Measurements from ENCODE around the gene ATF6.

Gene ATF6

DNA sequence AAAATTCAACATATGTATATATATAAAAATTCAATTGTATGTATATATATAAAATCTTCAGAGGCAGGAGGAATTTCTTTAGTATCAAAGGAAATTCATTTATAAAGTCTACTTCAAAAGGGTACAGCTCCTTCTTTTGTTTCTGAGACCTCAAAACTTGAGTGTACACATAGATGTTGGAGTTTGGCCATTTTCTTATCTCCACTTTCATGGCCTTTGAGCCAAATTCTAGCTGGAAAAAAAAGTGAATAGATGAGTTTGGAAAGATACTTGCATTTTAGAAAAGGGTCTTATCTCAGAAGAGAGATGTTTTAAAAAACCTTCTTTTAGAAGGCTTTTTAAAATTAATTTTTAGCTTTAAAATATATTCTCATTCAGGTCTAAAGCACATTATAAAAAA is 103.2 kb downstream of the ATF6 start:
- no peaks in the 10 kb centered on the region for H3K4me1 ChIP-seq (ENCODE audit: low read depth, poor library complexity, severe bottlenecking)
- no peak overlapping the region for H2AFZ ChIP-seq (ENCODE audit: low read depth)
- H3K4me2 ChIP-seq = no peak overlapping the region
- TF ChIP-seq, protein P1, sequence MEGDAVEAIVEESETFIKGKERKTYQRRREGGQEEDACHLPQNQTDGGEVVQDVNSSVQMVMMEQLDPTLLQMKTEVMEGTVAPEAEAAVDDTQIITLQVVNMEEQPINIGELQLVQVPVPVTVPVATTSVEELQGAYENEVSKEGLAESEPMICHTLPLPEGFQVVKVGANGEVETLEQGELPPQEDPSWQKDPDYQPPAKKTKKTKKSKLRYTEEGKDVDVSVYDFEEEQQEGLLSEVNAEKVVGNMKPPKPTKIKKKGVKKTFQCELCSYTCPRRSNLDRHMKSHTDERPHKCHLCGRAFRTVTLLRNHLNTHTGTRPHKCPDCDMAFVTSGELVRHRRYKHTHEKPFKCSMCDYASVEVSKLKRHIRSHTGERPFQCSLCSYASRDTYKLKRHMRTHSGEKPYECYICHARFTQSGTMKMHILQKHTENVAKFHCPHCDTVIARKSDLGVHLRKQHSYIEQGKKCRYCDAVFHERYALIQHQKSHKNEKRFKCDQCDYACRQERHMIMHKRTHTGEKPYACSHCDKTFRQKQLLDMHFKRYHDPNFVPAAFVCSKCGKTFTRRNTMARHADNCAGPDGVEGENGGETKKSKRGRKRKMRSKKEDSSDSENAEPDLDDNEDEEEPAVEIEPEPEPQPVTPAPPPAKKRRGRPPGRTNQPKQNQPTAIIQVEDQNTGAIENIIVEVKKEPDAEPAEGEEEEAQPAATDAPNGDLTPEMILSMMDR (conservative IDR thresholded peaks at IDR 0.05; ENCODE audit: low read depth, low read length) = no peak
- no peaks in the 10 kb centered on the region for H3K36me3 ChIP-seq (ENCODE audit: insufficient read depth)
- H4K20me1 ChIP-seq (ENCODE audit: insufficient read depth) = no peaks in the 10 kb centered on the region
- no peak overlapping the region for H3K27ac ChIP-seq
- no peak overlapping the region for H3K9ac ChIP-seq
- no peaks in the 10 kb centered on the region for H3K79me2 ChIP-seq (ENCODE audit: insufficient read depth, low read depth)
- H3K4me3 ChIP-seq (IDR thresholded peaks at IDR 0.05; ENCODE audit: insufficient read depth, low read depth, low read length) = no peak overlapping the region
- H3K27me3 ChIP-seq (ENCODE audit: insufficient read depth, low read depth) = no peaks in the 10 kb centered on the region

DNA sequence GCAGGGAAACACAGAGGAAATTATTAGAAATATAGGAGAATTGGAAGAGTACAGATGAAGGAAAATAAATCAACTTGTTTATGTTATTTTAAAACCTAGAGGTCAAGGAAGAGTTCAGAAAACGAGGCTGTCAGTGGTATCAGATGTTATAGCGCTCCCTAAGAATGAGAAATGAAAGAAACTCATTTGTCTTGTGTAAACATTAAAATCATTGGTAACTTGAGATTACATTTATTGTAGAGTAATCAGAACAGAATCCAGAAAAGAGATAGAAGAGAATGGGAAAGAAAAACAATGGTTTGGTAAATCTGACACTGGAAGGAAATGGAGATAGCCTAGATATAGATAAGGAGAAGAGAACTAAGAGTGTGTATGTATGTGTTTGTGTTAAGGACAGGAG is 106.4 kb downstream of the ATF6 start:
- Histone ChIP-seq H3K4me2 (no peak overlapping the region), H3K27me3 (ENCODE audit: insufficient read depth, low read depth) (no peaks in the 10 kb centered on the region), H3K9ac (no peak overlapping the region), H3K36me3 (ENCODE audit: insufficient read depth) (no peaks in the 10 kb centered on the region), H3K79me2 (ENCODE audit: insufficient read depth, low read depth) (no peaks in the 10 kb centered on the region), H3K4me1 (ENCODE audit: low read depth, poor library complexity, severe bottlenecking) (peaks cover 5% of the 10 kb centered on the region), H4K20me1 (ENCODE audit: insufficient read depth) (no peaks in the 10 kb centered on the region), H3K27ac (no peak overlapping the region), H2AFZ (ENCODE audit: low read depth) (no peak overlapping the region), H3K4me3 (IDR thresholded peaks at IDR 0.05; ENCODE audit: insufficient read depth, low read depth, low read length) (no peak overlapping the region)
- TF ChIP-seq, protein P1 (conservative IDR thresholded peaks at IDR 0.05; ENCODE audit: low read depth, low read length) = no peak

DNA sequence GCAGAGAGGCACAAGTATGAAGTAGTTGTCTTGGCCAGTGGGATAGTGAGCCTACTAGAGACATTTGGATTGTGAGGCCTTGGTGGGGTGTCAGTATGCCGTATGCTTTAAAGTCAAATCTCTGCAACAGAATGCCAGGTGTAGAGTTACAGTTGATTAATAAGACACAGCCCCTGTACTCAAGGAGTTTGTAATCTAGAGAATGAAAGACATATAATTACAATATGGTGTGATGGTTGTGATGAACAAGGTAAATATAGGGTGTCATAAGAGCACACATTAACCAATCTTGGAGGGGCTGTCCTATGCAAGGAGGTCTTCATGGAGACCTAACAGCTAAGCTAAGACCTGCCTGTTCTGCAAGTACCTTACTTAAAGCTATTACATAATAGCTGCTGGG is 113.1 kb downstream of the ATF6 start:
- Histone ChIP-seq H3K27ac (no peak overlapping the region), H3K4me2 (no peak overlapping the region), H3K4me1 (ENCODE audit: low read depth, poor library complexity, severe bottlenecking) (peaks cover 16% of the 10 kb centered on the region), H4K20me1 (ENCODE audit: insufficient read depth) (no peaks in the 10 kb centered on the region), H3K9ac (no peak overlapping the region), H3K79me2 (ENCODE audit: insufficient read depth, low read depth) (no peaks in the 10 kb centered on the region), H3K27me3 (ENCODE audit: insufficient read depth, low read depth) (no peaks in the 10 kb centered on the region), H3K36me3 (ENCODE audit: insufficient read depth) (no peaks in the 10 kb centered on the region), H2AFZ (ENCODE audit: low read depth) (no peak overlapping the region), H3K4me3 (IDR thresholded peaks at IDR 0.05; ENCODE audit: insufficient read depth, low read depth, low read length) (no peak overlapping the region)
- TF ChIP-seq, protein P1 (conservative IDR thresholded peaks at IDR 0.05; ENCODE audit: low read depth, low read length) = no peak

DNA sequence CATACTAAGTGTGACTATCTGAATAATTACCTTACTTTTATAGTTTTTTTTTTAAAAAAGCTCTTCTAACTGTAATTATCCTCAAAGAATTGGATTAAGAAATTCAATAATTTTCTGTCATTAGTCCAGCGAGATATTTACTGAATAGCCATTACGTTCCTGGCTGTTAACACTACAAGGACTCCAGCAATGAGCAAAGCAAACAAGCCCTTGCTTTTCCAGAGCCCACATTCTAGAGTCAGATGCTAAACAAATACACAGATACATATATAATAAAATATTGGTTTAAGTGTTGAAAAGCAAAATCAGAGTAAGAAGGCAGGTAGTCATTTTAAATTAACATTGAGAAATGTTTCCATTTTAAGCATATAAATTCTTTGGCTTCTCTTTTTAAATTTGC is 118.4 kb downstream of the ATF6 start:
- H3K79me2 ChIP-seq (ENCODE audit: insufficient read depth, low read depth) = no peaks in the 10 kb centered on the region
- no peak overlapping the region for H2AFZ ChIP-seq (ENCODE audit: low read depth)
- TF ChIP-seq, protein P1 (conservative IDR thresholded peaks at IDR 0.05; ENCODE audit: low read depth, low read length) = no peak
- peak overlapping the region; percentile 11 for H3K4me2 ChIP-seq
- H4K20me1 ChIP-seq (ENCODE audit: insufficient read depth) = no peaks in the 10 kb centered on the region
- H3K4me3 ChIP-seq (IDR thresholded peaks at IDR 0.05; ENCODE audit: insufficient read depth, low read depth, low read length) = no peak overlapping the region
- no peaks in the 10 kb centered on the region for H3K36me3 ChIP-seq (ENCODE audit: insufficient read depth)
- H3K9ac ChIP-seq = no peak overlapping the region
- H3K27me3 ChIP-seq (ENCODE audit: insufficient read depth, low read depth) = no peaks in the 10 kb centered on the region
- peaks cover 26% of the 10 kb centered on the region for H3K4me1 ChIP-seq (ENCODE audit: low read depth, poor library complexity, severe bottlenecking)
- H3K27ac ChIP-seq = no peak overlapping the region

All from KMS-11 (cell line).